Effector memory CD4-positive, alpha-beta T cell (primary cell): Measurements from ENCODE around the gene MARCHF6.

Experiments used
- DNase-seq, 3 donors: peaks; one replicate each; pipeline ENCODE4 v3.0.0-alpha.2; 2020
- H3K27ac ChIP-seq: 2 replicates; pipeline ENCODE4 v1.7.0; 2013; ENCODE audit warnings: mild to moderate bottlenecking, low read length, moderate library complexity; ENCODE audit not compliant: insufficient read depth, poor library complexity, severe bottlenecking
- H3K27me3 ChIP-seq: replicated peaks from 2 replicates; pipeline ENCODE4 v1.7.0; 2013; ENCODE audit warnings: mild to moderate bottlenecking, low read length; ENCODE audit not compliant: insufficient read depth, control insufficient read depth, poor library complexity, severe bottlenecking
- H3K36me3 ChIP-seq: 2 replicates; pipeline ENCODE4 v1.7.0; 2013; ENCODE audit warnings: mild to moderate bottlenecking, low read length, moderate library complexity; ENCODE audit not compliant: control insufficient read depth, insufficient read depth
- H3K4me1 ChIP-seq: 2 replicates; pipeline ENCODE4 v1.7.0; 2013; ENCODE audit warnings: low read length, mild to moderate bottlenecking; ENCODE audit not compliant: control insufficient read depth, insufficient read depth, poor library complexity, severe bottlenecking
- H3K4me3 ChIP-seq: 2 replicates; pipeline ENCODE4 v1.7.0; 2013; ENCODE audit warnings: low read length, low read depth, mild to moderate bottlenecking; ENCODE audit not compliant: insufficient read depth, poor library complexity, severe bottlenecking
- H3K9me3 ChIP-seq: 2 replicates; pipeline ENCODE4 v1.7.0; 2013; ENCODE audit warnings: mild to moderate bottlenecking, low read length, moderate library complexity; ENCODE audit not compliant: control insufficient read depth

Gene MARCHF6

DNA sequence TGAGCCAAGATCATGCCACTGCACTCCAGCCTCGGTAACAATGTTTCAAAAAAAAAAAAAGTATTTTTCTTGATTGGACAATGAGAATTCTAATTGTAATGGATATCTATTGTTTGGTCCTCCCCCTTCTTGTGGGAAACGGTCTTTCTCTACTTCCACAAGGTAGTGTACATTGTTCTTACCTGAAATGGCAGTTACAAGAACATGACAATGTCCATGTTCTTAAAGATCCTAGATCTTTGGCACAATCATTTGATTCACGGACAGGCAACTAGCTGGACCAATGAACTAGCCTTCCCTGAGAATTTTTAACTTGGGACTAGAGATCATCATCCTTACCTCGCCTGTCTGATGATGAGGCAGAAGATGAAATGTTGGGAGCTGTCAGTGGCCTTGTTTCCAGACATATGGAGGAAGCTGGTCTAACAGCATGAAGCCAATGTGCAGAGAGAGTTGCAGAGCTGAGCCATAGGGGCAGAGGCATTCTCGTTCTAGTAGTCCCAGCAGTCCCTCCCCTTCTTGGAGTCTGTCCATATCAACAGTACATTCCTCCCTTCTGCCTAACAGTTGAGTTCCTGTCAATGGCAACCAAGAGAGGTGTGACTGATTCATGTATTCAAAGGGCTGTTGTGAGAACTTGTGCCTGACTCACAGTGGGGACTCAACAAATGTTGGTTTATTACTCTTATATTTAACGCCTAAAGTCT lies 2.1 kb upstream of the MARCHF6 start:
- no peak for DNase-seq
- Histone ChIP-seq H3K9me3 (no peaks in the 10 kb centered on the region), H3K36me3 (no peaks in the 10 kb centered on the region), H3K4me3 (no peak overlapping the region), H3K27ac (no peak overlapping the region), H3K4me1 (peaks cover 7% of the 10 kb centered on the region), H3K27me3 (no peaks in the 10 kb centered on the region)

DNA sequence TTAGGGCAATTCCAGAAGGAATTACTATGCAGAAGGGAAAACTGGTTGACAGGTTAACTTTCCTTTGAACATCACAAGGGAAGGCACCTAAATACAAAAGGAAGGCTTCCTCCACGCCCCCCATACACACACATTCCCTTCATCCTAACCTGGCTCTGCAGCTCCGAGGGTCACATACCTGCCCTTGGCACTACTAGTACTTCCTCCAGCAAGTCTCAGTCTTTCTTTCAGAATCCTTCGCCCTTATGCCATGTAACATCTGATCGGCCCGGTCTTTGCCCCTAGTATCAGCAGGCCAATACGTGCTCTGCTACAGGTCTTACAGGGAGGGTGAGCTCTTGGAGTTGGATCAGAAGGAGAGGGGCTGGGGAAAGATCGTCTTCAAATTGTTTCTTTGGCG lies 1.6 kb upstream of the MARCHF6 start:
- Histone ChIP-seq H3K27ac (no peak overlapping the region), H3K9me3 (no peaks in the 10 kb centered on the region), H3K4me3 (no peak overlapping the region), H3K36me3 (no peaks in the 10 kb centered on the region), H3K27me3 (no peaks in the 10 kb centered on the region), H3K4me1 (peaks cover 7% of the 10 kb centered on the region)
- DNase-seq = no peak

DNA sequence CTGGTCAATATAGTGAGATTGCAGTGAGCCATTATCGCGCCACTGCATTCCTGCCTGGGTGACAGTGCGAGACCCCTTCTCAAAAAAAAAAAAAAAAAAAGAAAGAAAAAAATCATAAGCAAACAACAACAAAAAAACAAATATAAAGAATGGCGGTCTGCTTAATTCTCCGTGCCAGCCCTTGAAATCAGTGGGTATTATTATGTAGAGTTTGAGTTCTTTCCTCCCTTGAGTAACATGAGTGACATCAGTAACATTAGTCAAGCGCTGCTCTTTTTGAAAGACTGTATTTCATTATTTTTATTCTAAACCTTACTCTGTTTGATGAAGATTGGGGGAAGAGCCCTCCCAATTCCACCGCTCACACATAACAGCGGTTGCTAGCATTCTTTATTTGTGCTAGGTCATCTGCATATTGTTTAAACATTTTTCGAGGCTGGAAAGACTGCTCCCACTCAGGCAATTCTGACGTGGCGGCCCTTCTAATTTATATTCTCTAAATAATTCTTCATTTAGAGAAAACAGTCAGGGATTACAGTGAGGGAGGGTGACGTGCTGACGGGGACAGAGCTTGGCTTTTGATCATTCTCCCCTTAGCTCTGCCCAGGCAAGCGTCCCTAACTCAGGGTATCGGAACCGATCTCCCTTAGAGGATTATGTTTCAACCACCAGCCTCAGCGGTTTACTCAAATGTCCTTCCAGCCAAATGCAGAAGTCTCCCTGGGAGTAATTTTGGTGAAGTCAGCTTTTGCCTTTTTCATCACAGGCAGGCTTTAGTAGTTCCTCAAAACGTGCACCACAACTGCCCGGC lies 860 bp upstream of the MARCHF6 start:
- H3K4me1 ChIP-seq = peaks cover 11% of the 10 kb centered on the region
- H3K9me3 ChIP-seq = no peaks in the 10 kb centered on the region
- no peaks in the 10 kb centered on the region for H3K27me3 ChIP-seq
- peak overlapping the region; percentile 84 for H3K27ac ChIP-seq
- H3K36me3 ChIP-seq = no peaks in the 10 kb centered on the region
- no peak for DNase-seq
- peak overlapping the region; percentile 72 for H3K4me3 ChIP-seq

DNA sequence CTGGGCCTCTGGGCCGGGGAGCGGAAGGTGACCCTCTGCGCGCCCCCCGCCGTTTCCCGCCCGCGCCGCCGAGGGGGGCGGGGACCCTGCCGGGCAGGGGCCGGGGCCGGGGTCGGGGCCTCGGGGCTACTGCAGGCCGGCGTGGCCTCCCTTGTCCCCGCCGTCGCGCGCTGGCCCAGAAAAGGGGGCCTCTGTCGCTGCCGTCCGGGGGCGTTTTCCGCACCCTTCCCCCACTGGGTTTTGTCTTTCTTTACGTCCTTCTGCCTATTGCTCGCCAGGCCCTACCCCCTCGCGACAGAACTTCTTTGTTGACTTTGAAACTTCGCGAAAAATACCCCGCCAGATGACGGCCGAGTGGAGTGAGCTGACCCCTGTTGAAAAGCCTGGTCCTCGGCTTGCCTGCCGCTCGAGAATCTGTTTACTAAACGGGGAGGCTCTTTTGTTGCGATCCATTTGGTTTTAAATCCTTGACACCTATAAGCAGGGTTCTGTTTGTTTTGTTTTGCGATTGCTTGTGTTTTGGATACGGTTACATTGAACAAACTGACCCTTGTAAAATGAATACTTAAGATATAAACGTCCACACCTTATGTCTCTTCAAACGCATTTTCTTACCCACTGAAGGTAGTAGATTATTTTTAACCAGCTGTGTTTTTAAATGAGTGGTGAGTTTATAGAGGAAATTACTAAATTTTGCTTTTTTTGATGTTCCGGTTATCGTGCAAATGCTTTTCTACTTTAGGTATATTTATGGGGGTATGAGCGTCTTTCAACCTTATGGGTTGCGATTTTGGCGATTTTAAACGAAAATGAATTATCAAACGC lies 765 bp downstream of the MARCHF6 start:
- H3K36me3 ChIP-seq = no peaks in the 10 kb centered on the region
- peak overlapping the region; percentile 84 for H3K27ac ChIP-seq
- H3K27me3 ChIP-seq = no peaks in the 10 kb centered on the region
- peak; percentile 3 to 24 (median 8) for DNase-seq
- H3K4me1 ChIP-seq = peaks cover 11% of the 10 kb centered on the region
- H3K4me3 ChIP-seq = peak overlapping the region; percentile 72
- H3K9me3 ChIP-seq = no peaks in the 10 kb centered on the region

DNA sequence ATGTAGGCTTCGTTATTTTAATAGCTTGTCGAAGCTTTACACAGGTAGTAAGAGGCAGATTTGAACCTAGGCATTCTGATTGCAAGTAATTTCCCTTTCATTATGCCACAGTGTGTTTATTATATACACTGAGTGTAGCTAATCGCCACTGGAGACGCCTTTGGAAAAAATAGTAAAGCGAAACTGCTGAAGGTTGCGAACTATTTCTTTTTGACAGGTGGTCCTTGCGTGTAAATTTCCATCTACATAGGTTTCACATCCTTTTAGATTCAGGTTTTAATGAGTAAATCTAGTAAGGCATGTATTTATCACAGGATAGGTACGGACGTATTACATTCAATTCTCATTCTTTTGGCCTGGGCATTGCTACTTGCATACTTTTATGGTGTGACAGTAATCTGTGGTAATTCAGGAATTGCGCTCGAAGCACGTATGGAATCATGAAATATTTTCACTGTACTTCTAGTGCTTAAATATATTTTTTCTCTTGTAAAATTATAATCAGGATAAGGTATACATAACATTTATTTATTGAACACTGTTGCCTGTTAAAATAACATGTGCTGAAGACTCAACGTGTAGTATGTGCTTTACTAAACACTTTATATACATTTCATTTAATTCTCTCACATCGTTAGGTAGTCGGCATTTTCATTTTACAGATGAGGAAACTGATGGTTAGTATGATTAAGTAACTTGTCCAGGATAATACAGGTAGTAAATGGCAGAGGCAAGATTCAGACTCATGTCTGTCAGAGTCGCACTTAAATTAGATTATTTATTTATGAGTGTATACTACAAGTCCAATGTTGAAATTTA lies 1.8 kb downstream of the MARCHF6 start:
- Histone ChIP-seq H3K9me3 (no peaks in the 10 kb centered on the region), H3K27ac (peak overlapping the region; percentile 84), H3K36me3 (no peaks in the 10 kb centered on the region), H3K4me3 (peak overlapping the region; percentile 72), H3K4me1 (peaks cover 11% of the 10 kb centered on the region), H3K27me3 (no peaks in the 10 kb centered on the region)
- no peak for DNase-seq

DNA sequence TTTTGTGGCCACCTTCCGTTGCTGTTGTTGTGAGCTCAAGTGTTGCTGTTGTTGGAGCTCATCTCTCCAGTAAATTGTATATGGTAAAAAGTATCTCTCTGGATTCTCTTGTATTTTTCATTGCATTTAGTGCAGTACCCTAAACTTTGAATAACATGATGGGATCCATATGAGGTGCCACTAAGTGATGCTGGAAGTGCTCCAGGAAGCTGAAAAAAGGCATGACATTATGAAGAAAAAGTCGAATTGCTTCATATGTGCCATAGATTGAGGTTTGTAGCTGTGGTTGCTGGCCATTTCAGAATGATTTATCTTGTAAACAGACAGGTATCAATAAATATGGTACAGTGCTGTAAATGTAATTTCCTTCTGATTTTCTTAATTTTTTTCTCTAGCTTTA lies 5.5 kb downstream of the MARCHF6 start:
- Histone ChIP-seq H3K36me3 (no peaks in the 10 kb centered on the region), H3K27me3 (no peaks in the 10 kb centered on the region), H3K4me3 (no peak overlapping the region), H3K4me1 (peaks cover 8% of the 10 kb centered on the region), H3K9me3 (no peaks in the 10 kb centered on the region), H3K27ac (no peak overlapping the region)
- no peak for DNase-seq

DNA sequence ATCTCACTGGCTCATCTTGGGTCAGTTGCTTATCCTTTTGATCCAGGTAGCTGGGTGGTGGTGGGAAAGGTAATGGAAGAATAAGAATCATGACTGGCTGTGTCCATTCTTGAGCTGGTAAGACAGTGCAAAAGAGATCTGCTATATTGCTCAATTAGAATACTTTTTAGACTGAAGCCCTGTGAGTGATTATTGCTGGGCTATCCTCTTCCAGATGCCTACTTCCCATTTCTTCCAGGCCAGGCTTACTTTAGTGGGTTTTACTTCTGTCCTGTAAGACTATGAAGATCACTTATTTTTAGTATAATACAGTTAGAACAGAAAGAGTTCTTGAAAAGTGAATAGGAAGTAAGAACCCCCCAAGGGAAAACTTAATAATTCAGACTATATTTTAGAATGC lies 7.2 kb downstream of the MARCHF6 start:
- no peak for DNase-seq
- Histone ChIP-seq H3K9me3 (no peaks in the 10 kb centered on the region), H3K36me3 (no peaks in the 10 kb centered on the region), H3K27me3 (no peaks in the 10 kb centered on the region), H3K27ac (no peak overlapping the region), H3K4me1 (peaks cover 8% of the 10 kb centered on the region), H3K4me3 (no peak overlapping the region)

DNA sequence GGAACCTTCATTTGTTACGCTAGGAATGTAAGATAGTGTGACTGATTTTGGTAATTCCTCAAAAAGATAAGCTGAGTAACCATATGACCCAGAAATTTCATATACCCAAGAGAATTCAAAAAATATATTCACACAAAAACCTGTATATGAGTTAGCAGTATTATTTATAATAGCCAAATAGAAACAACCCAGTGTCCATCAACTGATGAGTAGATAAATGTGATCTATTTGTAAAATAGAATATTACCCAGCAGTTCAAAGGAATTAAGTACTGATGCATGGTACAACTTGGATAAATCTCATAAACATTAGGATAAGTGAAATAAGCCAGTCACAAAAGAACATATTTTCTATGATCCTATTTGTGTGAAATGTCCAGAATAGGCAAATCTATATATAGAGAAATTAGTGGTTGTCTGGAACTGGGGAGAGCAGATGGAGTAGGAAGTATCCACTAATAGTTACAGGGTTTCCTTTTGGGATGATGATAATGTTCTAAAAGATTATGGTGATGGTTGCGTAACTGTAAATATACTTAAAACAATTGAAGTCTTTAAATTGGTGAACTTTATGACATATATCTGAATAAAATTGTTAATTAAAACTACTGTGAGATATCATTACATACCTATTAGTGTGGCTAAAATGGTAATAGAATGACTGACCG lies 10.2 kb downstream of the MARCHF6 start:
- no peaks in the 10 kb centered on the region for H3K27me3 ChIP-seq
- H3K4me1 ChIP-seq = peaks cover 11% of the 10 kb centered on the region
- no peak overlapping the region for H3K27ac ChIP-seq
- no peak overlapping the region for H3K4me3 ChIP-seq
- no peak for DNase-seq
- H3K36me3 ChIP-seq = no peaks in the 10 kb centered on the region
- H3K9me3 ChIP-seq = no peaks in the 10 kb centered on the region

DNA sequence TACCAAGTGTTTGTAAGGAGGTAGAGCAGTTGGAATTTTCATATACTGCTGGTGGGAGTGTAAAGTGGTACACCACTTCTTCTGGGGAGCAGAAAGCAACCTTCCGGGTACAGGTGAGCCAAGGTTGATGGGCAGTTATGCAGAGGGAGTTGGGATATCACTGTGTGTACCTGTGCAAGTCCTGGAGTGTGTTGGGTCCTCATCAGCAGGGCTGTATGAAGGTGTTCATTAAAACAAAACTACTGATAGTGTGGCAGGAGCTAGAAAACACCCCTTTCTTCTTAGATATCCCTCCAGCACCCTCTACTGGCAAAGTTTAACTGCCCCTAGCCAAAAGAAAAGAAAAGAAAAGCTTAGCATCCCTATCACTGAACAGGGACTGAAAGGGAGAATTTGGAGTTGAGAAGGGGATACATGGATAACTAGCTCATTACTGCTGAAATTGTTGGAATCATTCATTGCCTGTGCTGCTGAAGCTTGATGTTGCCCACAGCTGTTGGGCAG lies 10.7 kb downstream of the MARCHF6 start:
- Histone ChIP-seq H3K4me3 (no peak overlapping the region), H3K27ac (no peak overlapping the region), H3K9me3 (no peaks in the 10 kb centered on the region), H3K4me1 (peaks cover 12% of the 10 kb centered on the region), H3K36me3 (no peaks in the 10 kb centered on the region), H3K27me3 (no peaks in the 10 kb centered on the region)
- DNase-seq = no peak
